GM19240 (cell line): ENCODE data around the gene LRRC28.
A peak's percentile ranks its signal among the peaks of the same experiment; 100 is the strongest.

ENCODE experiments used
- DNase-seq: peaks from one replicate; pipeline ENCODE4 v3.0.0; 2011; ENCODE audit warnings: low spot score; ENCODE audit not compliant: insufficient read length

Gene LRRC28

DNA sequence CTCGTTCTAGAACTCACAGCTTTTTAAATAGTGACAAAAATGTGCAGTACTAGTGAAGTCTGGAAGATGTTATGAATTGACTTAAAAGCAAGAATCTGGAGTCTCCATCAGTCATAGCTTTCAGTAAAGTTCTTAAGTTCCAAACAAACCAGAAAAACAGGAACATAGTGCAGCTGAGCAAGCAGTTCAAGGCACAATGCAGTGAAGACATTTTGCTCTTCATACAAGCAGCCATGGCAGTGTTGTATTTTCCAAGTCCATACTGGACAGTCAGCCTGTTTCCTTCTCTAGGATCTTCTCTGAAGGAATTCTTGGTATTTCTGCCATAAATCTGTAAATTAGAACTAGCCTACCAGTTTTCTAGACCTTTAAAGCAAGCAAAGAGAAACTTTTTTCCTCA, 90.5 kb downstream of the LRRC28 start:
- no peak for DNase-seq

DNA sequence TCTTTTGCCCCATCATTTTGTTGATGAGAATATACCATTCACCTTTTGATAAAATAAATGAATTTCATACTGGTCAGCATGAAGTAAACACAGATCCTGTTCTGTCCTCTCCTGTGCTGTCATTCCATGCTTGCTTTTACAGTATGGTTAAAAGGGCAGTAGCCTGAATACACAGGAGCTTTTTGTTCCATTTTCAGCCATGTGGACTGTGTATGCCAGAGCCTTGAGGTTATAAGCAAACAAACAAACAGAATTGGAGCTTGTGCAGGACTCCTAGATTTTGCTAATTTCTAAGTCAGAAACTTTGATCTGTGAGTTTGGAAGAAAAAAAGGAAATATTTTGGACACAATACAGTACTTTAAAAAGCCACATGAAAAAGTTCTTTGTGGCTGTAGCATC, 91.9 kb downstream of the LRRC28 start:
- DNase-seq = no peak

DNA sequence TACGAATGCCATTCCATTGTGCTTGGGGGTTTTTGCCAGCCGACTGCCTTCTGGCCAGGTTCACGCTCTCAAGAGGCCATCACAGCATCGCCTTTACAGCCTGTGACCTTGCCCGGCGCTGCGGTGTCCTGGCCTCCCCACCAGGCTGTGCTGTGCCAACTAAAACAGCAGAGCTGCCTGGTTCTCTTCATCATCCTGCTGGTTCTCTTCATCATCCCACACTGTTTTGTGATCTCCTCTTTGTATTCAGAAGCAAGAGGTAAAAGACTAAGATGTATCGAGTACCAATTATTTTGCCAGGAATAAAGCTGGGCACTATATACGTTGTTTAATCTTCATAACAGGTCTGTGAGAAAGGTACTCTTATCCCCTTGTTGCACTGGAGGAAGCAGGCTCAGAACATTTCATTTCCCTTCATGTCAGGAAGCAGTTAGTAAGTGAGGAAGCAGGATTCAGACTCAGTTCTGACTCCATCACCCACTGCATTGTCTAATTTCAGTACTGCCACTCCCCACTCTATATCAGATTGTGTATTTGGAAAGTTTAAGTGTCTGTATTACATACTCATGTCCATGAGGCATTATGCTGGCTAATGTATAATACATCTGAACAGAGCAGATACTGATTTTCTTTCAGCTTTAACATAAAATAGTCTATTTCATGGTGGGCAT, 92.7 kb downstream of the LRRC28 start:
- no peak for DNase-seq

DNA sequence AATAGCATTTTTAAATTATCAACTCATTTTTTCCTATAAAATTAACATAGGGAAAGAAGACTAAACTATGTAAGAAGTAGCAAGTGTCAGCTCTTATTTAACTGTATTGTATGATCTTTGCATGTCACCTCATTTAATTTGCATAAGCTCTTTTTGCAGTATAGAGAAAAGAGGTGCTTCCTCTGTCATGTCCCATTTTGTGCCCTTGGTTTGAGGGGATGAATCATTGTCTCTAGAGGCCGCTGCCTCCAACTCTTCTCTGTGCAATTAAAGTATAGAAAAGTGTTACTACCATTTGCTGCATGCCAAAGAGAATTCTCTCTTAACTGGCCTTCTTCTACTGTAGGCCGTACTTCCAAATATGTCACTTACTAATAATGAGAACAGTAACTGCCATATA, 93.4 kb downstream of the LRRC28 start:
- DNase-seq = no peak

DNA sequence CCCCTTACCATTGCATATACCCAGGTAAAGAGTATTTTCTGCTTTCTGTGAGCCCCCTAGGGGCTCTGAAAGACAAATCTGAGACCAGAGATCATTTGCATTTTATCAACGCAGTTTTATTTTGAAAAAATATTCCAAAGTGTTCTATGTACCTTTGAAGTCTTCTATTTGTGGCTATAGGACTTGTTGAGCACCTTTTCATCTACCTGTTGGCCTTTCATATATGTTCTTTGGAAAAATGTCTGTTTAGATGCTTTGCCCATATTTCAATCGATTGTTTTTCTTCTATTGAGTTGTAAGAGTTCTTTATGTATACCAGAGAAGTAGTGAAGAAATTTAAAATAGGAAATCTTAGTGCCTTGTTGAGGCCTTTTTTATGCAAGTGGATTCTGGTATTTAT, 94.0 kb downstream of the LRRC28 start:
- no peak for DNase-seq

DNA sequence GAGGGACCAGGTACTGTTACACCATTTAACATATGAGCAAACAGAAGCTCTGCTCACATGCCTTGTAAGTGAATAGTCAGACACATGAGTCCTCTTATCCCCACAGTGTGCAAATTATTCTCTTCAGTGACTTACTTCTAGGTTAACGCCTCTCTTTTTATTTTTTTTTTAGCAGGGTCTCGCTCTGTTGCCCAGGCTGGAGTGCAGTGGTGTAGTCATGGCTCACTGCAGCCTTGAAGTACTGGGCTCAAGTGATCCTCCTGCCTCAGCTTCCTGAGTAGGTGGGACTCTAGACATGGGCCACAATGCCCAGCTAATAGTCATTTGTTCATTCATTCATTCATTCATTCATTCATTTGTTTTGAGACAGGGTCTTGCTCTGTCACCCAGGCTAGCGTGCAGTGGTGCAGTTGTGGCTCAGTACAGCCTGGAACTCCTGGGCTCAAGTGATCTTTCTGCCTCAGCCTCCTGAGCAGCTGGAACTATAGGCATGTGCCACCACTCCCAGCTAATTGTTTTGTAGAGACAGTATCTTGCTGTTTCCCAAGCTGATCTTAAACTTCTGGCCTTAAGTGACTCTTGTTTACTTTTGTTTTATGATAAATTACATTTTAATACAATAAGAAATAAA, 94.7 kb downstream of the LRRC28 start:
- DNase-seq = no peak

DNA sequence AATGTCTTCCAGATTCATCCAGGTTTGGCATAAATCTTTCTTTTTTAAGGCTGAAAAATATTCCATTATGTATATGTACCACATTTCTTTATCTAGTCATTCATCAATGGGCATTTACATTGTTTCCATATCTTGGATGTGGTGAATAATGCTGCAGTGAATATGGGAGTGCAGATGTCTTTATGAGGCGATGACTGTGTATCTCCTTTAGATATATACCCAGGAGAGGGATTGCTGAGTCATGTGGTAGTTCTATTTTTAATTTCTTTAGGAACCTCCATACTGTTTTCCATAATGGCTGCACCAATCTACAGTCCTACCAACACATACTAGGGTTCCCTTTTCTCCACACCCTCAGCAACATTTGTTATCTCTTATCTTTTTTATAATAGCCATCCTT, 96.3 kb downstream of the LRRC28 start:
- DNase-seq = no peak

DNA sequence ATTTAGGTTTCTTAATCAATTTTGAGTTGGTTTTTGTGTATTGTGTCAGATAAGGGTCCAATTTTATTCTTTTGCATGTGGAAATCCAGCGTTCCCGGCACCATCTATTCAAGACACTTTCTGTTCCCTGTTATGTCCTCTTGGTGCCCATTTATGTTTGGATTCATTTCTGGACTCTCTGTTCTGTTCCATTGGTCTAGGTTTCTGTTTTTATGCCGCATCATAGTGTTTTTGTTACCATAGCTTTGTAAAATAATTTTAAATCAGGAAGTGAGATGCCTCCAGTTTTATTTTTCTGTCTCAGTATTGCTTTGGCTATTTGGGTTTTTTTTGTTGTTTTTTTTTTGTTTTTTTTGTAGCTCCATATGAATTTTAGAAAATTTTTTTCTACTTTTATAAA, 97.1 kb downstream of the LRRC28 start:
- DNase-seq = no peak

DNA sequence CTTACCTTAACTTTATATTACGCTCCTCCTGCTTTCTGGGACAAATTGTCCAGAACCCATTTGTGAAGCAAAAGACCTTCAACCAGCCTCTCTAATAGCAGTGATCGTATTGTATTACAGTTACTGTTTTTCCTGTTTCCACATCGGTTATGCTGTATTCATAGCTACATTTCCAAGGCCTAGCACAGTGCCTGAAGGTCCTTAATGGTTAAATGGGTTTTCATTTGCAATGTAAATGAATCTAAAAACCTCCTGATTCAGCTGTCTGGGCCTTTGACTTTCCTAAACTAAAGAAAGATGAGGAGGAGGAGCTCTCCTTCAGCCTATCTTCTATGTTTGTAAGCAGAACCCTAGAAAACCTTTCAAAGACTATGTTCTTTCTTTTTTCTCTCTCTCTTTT, 99.1 kb downstream of the LRRC28 start:
- DNase-seq = no peak

DNA sequence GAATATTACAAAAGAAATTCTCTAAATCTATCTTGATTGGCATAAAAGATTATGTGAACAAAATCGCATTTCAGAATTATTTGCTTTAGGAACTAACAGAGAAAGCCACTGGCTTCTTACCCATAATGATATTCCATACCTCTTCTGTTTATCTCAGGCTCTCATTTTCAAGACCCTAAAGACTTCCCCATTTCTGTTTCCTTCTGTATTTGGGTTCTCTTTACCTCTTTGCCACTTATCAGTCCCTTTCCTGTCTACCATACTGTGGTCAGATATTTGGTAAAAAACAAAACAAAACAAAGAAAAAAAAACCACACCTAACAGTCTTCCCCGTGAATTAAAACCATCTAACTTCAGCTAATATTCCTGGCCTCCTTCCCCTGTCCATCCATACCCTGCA, 108.5 kb downstream of the LRRC28 start:
- no peak for DNase-seq

DNA sequence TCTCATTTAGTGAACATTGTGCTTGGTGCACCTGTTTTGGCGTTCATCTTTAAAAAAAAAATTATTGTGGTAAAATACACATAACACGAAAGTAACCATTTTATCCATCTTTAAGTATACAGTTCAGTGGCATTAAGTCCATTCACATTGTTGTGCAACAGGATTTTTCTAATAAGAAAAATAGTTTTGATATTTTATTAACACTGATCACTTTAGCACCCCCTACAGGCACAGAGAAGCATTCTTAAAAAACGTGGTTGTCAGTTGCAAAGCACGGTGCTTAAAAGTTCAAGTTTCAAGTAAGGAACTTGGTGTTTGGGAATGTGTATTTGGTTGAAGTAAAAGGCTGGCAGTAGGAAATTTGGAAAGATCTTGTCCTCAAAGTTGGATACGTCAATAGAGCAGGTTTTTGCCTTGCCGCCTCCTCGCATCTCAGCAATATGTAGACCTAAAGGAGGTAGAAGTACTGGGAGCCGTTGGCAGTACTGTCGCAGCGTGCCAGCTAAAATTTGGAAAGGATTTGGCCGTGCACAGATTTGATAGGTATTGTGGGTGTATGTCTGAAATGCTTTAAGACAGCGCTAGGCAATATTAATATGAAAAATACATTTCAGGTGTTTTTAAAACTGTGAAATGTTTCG, 110.4 kb downstream of the LRRC28 start:
- DNase-seq = no peak

DNA sequence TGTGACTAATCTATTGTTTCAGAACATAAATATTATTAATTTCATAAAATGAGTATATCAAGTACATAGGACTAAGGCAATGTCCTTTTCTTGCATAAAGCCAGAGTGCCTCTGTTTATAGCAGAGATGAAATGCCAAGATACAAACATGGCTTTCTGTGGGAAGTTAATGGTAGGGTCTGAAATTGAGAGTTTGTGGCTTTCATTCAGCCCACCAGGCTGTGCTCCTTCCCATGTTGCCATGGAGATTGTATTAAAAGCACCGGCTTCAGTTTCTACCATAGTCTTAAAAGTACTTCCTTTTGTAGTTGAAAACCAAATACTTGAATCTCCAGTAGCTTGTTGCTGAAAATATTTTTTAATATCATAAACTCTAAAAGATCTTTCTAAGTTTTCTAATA, 114.0 kb downstream of the LRRC28 start:
- DNase-seq = peak; percentile 15

DNA sequence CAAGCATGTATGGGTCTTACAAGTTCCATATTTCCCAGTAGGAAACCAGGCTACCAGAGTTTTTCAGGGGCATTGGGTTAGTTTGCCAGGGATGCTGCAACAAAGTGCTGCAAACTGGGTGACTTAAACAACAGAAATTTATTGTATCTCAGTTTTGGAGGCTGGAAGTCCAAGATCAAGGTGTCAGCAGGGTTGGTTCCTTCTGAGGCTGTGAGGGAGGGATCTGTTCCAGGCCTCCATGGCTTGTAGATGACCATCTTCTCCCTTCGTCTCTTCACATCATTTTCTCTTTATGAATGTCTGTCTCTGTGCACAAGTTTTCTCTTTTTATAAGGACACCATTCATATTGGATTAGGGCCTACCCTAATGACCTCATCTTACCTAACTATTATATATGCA, 114.7 kb downstream of the LRRC28 start:
- no peak for DNase-seq

DNA sequence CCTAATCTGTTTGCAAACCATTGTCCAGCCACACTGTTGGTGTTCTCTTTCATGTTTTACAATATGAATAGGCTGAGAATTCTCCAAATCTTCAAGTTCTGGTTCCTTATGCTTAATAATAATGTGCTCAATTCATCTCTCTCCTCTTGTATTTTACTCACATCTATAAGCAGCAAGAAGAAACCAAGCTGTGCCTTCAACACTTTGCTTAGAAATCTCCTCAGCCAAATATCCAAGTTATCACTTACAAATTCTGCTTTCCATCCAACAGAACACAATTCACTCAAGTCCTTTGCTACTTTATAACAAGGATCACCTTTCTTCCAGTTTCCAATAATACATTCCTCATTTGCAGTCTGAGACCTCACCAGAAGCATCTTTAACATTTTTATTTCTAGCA, 117.5 kb downstream of the LRRC28 start:
- no peak for DNase-seq

DNA sequence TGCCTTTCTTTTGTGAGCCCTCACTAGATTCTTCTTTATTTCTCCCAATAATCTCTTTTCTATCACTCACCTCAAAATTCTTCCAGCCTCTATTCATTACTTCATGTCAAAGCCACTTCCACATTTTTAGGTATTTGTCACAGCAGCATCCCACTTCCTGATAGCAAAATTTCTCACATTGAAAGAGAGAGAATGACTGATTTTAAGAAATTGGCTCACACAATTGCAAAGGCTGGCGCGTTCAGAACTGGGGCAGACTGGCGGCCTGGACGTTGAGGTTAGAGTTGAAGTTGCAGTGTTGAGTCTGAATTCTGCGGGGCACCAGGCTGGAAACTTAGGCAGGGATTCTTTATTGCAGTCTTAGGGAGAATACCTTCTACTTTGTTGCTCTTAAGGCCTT, 117.9 kb downstream of the LRRC28 start:
- no peak for DNase-seq

DNA sequence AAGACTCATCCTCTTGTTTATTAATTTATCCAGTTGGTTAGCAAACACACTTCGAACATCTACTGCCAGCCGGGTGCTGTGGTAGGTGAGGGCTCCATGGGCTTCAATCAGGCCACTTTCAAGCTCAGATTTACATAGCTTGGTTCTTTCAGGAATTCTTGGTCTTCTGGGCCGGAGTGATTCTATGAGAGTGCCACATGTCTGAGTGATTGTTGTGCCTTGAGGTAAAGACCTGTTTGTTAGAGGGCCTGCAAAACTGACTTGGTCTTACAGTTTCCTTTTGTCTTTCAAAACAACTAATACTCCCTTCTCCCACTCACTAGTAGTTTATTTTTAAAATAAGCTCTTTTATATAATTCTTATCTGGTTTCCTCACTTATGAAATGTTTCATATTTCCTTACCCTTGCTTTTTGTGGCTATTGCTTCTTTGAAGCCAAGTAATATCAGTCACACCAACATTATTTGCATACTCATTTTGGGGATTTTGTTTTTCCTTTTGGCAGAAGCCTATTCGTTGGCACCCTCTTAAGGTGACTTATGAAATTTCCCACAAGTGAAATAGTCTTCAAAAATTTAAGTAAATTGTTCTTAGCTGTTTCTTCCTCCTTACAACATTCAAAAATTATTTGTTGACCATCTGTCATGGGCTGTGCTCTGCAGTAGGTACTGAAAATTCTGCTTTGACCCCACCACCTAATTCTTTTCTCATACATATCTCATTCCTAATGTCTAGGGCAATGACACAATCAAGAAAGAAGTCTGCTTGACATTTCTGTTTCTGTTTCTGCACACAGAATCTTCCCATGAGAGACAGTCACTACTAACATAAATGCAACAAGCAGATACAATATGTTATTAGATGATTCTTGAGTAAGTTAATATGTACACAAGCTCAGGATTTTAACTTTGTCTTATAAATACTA, 120.2 kb downstream of the LRRC28 start:
- no peak for DNase-seq

DNA sequence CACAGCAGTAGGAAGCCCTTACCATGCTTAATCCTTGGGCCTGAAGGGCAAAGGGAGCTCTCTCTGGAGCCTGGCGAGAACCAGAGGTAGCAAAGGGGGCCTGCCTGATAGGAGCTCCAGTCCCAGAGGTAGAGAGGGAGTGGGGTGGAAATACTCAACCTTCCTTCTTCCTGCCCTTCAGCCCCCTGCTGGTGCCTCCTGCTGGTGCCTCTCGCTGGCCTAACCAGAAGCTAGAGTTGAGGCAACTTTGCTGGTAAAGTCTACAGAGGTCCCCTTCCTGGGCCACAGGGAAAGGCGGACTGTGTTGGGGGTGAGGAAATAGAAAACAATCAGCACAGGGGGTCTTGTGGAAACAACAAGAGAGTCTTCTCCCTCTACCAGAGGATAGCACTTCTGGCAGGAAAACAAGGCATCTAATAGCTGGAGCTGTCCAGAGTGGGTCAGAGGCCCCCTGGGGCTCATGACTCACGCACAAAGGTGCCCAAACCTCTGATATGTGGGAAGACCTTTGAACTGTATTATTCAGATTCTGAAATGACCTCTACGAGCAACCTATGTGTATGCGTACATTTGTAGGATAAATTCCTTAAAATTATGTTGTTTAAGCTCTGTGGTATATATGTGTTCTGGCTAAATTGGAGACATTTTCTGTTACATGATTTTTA, 133.9 kb downstream of the LRRC28 start:
- DNase-seq = no peak

DNA sequence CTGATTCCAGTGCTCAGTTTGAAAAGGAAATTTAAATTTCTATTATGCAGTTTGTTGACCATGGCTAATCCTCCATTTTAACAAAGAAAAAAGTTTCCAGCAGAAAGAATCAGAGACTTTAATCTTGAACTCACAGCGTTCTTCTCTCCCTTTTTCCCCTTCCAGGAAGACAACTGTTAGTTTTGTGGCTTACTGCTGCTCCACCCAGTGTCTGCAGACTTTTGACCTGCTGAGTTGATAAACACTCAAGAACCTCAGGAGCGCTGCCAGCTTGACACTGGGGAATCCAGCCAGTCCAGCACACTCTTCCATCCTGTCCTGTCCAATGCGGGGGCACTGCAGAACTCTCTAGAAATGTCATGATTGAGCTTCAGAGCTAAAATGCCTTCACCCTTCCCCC, 134.6 kb downstream of the LRRC28 start:
- DNase-seq = no peak

DNA sequence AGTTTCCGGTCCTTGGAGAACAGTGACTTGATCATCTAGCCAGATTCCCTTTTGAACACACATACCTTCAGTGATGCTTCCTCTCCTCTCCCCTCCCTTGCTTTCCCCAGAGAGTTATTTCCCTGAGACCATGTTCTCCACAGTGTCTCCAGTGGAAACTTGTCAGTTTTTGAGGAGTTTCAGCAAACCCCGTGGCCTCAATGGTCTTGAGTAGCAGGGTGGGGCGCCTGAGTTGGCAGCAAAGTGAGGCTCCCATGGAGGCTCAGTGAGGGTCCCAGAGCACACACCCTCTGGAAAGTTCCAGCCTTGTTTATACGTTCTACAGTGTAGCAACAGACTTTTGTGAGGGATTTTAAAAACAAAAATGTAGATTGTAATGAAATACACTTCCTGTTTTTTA, 135.1 kb downstream of the LRRC28 start:
- DNase-seq = no peak

DNA sequence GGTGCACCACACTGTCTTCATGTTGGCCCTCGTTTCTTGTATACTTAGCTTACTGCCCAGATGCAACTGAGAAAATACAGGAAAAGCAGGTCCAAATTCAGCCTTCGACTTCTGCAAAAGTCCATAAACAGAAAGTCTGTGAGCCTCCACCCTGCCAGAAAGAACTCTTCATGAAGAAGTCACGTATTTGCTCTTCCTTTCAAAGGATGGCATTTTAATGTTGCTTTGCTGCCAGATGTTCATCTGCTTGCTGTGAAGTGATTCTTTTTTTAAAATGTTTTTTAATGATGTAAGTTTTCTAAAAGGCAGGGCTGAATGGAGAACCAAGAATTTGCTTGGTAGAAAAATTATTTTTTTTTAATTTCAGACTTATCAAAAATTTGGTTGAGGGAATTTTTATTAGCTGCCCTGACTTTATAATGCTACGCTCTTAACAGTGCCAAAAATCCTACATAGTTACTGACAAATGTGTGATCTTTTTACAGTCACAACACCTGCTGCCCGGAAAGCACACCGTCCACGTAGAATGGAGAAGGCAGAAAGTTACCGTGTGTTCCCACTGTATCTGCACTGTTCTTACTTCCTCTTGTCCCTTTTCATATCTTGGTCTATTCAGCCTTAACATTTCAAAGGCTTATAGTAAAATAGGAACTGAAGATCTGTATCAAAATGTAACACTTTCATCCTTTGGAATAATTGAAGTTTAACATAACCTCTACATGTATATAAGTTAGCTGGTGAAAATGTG, 136.3 kb downstream of the LRRC28 start:
- no peak for DNase-seq

DNA sequence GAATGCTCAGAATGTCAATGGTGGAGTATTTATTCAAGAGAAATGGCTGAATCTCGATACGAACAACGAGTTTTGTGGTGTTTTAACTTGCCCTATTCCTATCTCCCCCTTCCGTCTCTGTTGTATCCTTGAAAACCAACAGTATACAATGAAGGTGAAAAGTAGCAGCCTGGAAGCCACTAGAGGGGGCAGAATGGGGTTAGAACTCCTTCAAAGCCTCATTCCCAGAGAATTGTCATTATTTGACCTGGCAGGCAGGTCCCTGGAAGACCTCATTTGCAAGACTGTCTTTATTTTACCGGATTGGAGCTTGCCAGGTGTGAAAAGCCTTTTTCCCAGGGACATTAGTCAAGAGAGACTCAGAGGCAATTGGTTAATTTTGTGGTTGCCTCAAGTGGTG, 139.4 kb downstream of the LRRC28 start:
- DNase-seq = no peak
